ENCODE data around the gene MED13. TPM values are rescaled to one million over a fixed set of nuclear protein-coding genes. Genes with fewer than 3 reads are reported as not detected.

MED13 gene
- total RNA-seq, 1 donor from 2014 or later: 23.7 TPM

DNA sequence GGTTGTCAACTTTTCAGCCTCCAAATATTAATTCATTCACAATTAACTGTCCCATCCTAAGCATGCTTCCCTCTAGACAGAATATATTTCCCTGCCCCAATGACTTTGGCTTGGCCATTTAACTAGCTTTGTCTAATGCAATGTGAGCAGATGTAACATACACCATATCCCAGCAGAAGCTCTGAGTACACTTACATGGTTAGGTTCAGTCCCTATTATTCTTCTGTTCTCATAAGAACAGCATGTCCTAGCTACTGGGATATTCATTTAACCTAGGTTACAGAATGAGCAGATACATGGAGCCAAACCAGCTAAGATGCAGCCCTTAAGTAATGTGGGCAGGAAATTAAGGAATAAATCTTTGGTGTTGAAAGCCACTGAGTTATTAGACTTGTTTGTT is 31.8 kb downstream of the MED13 start:
- no peak overlapping the region for H3K4me3 ChIP-seq (ENCODE audit: low read depth, low read length)
- DNase-seq (ENCODE audit: low read depth): no peak
- peaks cover 12% of the 10 kb centered on the region for H3K36me3 ChIP-seq (ENCODE audit: control insufficient read depth, insufficient read depth, low read length)
- H3K27me3 ChIP-seq (ENCODE audit: control insufficient read depth, insufficient read depth, low read length): no peaks in the 10 kb centered on the region
- FAIRE-seq: no peak
- TF ChIP-seq, protein P1, sequence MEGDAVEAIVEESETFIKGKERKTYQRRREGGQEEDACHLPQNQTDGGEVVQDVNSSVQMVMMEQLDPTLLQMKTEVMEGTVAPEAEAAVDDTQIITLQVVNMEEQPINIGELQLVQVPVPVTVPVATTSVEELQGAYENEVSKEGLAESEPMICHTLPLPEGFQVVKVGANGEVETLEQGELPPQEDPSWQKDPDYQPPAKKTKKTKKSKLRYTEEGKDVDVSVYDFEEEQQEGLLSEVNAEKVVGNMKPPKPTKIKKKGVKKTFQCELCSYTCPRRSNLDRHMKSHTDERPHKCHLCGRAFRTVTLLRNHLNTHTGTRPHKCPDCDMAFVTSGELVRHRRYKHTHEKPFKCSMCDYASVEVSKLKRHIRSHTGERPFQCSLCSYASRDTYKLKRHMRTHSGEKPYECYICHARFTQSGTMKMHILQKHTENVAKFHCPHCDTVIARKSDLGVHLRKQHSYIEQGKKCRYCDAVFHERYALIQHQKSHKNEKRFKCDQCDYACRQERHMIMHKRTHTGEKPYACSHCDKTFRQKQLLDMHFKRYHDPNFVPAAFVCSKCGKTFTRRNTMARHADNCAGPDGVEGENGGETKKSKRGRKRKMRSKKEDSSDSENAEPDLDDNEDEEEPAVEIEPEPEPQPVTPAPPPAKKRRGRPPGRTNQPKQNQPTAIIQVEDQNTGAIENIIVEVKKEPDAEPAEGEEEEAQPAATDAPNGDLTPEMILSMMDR (IDR thresholded peaks at IDR 0.05; ENCODE audit: insufficient read depth, low read length, severe bottlenecking): no peak

DNA sequence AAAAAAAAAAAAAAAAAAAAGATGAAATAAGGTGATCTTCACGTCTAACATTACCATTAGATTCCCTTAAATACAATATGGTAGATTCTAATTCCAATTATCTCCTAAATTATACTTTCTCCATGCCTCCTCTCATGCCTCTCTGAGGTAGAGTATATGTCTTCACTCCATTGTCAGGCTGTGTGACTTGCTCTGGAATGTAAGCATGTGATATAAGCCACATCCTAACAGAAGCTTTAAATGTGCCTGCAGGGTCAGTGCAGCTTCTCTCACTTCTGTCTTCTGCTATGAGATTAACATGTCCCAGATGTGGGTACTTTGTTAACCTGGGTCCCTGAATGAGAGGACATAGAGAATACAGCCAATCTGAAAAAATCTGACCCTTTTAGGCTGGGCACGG is 32.6 kb downstream of the MED13 start:
- TF ChIP-seq, protein P1 (IDR thresholded peaks at IDR 0.05; ENCODE audit: insufficient read depth, low read length, severe bottlenecking): no peak
- H3K36me3 ChIP-seq (ENCODE audit: control insufficient read depth, insufficient read depth, low read length): peaks cover 14% of the 10 kb centered on the region
- FAIRE-seq (no peak), DNase-seq (ENCODE audit: low read depth) (no peak)
- no peaks in the 10 kb centered on the region for H3K27me3 ChIP-seq (ENCODE audit: control insufficient read depth, insufficient read depth, low read length)
- H3K4me3 ChIP-seq (ENCODE audit: low read depth, low read length): no peak overlapping the region

DNA sequence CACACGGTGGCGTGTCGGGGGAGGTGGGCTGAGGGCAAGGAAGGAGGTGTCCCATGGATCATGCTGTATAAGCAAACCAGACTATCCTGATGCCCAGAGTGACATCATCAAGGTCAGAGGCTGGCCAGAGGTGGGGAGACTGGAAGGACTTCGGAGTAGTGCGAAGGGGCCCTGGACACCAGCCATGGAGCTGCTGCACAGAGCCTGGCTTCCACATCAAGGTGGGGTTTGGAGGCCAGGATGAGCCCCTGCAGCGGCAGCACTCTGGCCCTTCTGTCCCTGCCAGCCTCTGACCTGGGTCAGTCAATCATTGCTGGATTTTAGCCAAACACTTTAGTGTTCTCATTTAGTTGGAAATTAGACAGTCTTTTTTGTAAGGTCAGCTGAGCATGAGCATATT is 34.8 kb downstream of the MED13 start:
- H3K4me3 ChIP-seq (ENCODE audit: low read depth, low read length): no peak overlapping the region
- TF ChIP-seq, protein P1 (IDR thresholded peaks at IDR 0.05; ENCODE audit: insufficient read depth, low read length, severe bottlenecking): no peak
- FAIRE-seq (no peak), DNase-seq (ENCODE audit: low read depth) (no peak)
- H3K27me3 ChIP-seq (ENCODE audit: control insufficient read depth, insufficient read depth, low read length): no peaks in the 10 kb centered on the region
- peaks cover 14% of the 10 kb centered on the region for H3K36me3 ChIP-seq (ENCODE audit: control insufficient read depth, insufficient read depth, low read length)

DNA sequence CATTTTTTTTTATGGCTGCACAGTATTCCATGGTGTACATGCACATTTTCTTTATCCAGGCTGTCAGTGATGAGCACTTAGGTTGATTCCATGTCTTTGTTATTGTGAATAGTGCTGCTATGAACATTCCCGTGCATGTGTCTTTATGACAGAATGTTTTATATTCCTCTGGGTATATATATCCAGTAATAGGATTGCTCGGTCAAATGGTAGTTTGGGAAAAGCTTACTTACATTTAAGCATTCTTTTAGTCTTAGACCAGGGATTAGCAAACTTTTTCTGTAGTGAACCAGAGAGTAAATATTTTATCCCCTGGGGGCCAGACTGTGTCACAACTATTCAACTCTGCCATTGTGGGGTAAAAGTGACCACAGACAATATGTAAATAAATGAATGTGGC is 40.2 kb downstream of the MED13 start:
- FAIRE-seq (no peak), DNase-seq (ENCODE audit: low read depth) (no peak)
- TF ChIP-seq, protein P1 (IDR thresholded peaks at IDR 0.05; ENCODE audit: insufficient read depth, low read length, severe bottlenecking): no peak
- no peak overlapping the region for H3K4me3 ChIP-seq (ENCODE audit: low read depth, low read length)
- peaks cover 7% of the 10 kb centered on the region for H3K36me3 ChIP-seq (ENCODE audit: control insufficient read depth, insufficient read depth, low read length)
- H3K27me3 ChIP-seq (ENCODE audit: control insufficient read depth, insufficient read depth, low read length): no peaks in the 10 kb centered on the region

DNA sequence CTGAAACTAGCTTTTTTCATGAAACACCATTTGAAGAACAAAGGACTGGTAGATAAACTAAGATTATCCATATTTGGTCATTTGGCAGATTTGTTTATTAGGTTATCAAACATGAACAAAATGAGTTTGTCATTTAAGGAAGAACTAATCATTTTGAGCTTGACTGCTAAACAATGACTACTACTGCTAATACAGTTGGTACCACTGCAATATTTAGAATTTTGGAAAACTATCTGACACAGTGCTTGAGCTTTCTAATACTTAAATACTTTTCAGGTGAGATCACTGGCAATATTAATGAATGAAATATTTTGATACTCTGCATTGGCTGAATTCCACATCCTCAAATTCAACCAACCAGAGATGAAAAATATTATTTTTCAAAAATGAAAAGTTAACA is 47.2 kb downstream of the MED13 start:
- Histone ChIP-seq H3K27me3 (ENCODE audit: control insufficient read depth, insufficient read depth, low read length) (no peaks in the 10 kb centered on the region), H3K36me3 (ENCODE audit: control insufficient read depth, insufficient read depth, low read length) (peaks cover 2% of the 10 kb centered on the region), H3K4me3 (ENCODE audit: low read depth, low read length) (no peak overlapping the region)
- FAIRE-seq (no peak), DNase-seq (ENCODE audit: low read depth) (peak; percentile 8)
- TF ChIP-seq, protein P1 (IDR thresholded peaks at IDR 0.05; ENCODE audit: insufficient read depth, low read length, severe bottlenecking): no peak

DNA sequence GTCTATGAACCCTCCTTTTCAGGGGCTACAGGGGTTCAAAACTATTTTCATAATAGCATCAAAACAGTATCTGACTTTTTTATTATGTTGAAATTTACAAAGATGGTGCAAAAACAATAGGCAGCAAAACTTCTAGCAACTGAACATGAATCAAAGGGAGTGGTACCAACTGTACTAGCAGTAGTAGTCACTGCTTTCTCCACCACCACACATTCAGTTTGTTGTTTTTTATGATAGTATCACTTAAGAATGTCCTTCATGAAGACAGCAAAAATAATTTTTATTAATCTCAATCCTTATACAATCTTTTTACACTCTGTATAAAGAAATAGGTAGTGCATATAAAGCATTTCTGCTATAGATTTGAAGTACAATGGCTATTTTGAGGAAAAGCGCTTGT is 47.6 kb downstream of the MED13 start:
- Histone ChIP-seq H3K4me3 (ENCODE audit: low read depth, low read length) (no peak overlapping the region), H3K27me3 (ENCODE audit: control insufficient read depth, insufficient read depth, low read length) (no peaks in the 10 kb centered on the region), H3K36me3 (ENCODE audit: control insufficient read depth, insufficient read depth, low read length) (peaks cover 1% of the 10 kb centered on the region)
- TF ChIP-seq, protein P1 (IDR thresholded peaks at IDR 0.05; ENCODE audit: insufficient read depth, low read length, severe bottlenecking): no peak
- DNase-seq (ENCODE audit: low read depth) (peak; percentile 29), FAIRE-seq (no peak)
